A673 (cell line): ENCODE results near the gene CIAO3.

ENCODE experiments used
- CTCF ChIP-seq: fragments of 300-800, 200-600 bp; sonication (generic); conservative IDR thresholded peaks from 2 replicates; pipeline ENCODE4 v1.5.1; 2017; ENCODE audit warnings: low read depth, mild to moderate bottlenecking, antibody characterized with exemption, low read length, moderate library complexity, mixed read lengths
- EZH2 ChIP-seq: fragments of 200-600 bp; sonication (generic); IDR thresholded peaks from 2 replicates; pipeline ENCODE4 v1.6.1; 2017; ENCODE audit warnings: borderline replicate concordance, low read depth, mild to moderate bottlenecking, mixed read lengths, antibody characterized with exemption, low read length; ENCODE audit not compliant: poor library complexity, severe bottlenecking

- no peak for TF ChIP-seq CTCF
- no peak for TF ChIP-seq EZH2
These were observed 21.9 kb upstream of the CIAO3 start for GRCh38 chr16:762595-763268.
